Endothelial cell of umbilical vein (primary cell): Measurements from ENCODE around the gene DPP9. TPM values are rescaled to one million over a fixed set of nuclear protein-coding genes. Genes with fewer than 3 reads are reported as not detected.

ENCODE experiments used
- BruUV-seq: library from RNA; stranded (reverse); fragments of 400-500 nt; replicated peaks from 2 replicates; lab custom pipeline; 2021; lab: Mats Ljungman, UMichigan
- CTCF ChIA-PET: fragments of 300-600, 350-600 bp; sonication (Branson Sonifier 250); formaldehyde crosslinking; loops from one replicate; lab custom pipeline; 2021; ENCODE audit warnings: antibody characterized with exemption, inconsistent platforms; lab: Charles Lee
- POLR2A ChIA-PET: fragments of 300-600, 350-600 bp; sonication (Branson Sonifier 250); formaldehyde crosslinking; loops from one replicate; lab custom pipeline; 2021; ENCODE audit warnings: antibody characterized with exemption, inconsistent platforms; lab: Charles Lee
- DNase-seq: peaks from one replicate; pipeline ENCODE4 v3.0.0-alpha.2; 2011; ENCODE audit warnings: low read depth, low spot score
- FAIRE-seq: peaks from 2 replicates; lab custom pipeline; 2011; peaks lifted over from hg19 to GRCh38; lab: Jason Lieb, UNC
- H2AFZ ChIP-seq: 2 replicates; pipeline ENCODE4 v1.6.0; 2012; ENCODE audit warnings: low read depth, low read length, control low read depth, inconsistent platforms
- H3K27ac ChIP-seq: 2 replicates; pipeline ENCODE4 v1.5.1; 2011; ENCODE audit warnings: low read depth, mild to moderate bottlenecking, control low read depth, low read length, moderate library complexity; ENCODE audit not compliant: insufficient read depth
- H3K27me3 ChIP-seq, 2 experiments: 2 replicates each; pipeline versions ENCODE4 v1.6.0 to v1.6.1; 2011; ENCODE audit warnings: low read length in 2 of 2, mixed read lengths in 1 of 2; ENCODE audit not compliant: control insufficient read depth in 2 of 2, insufficient read depth in 2 of 2
- H3K36me3 ChIP-seq, 2 experiments: 2 replicates in 1 of 2; 3 replicates in 1 of 2; pipeline ENCODE4 v1.5.1; 2011; ENCODE audit warnings: low read length in 2 of 2, mild to moderate bottlenecking in 1 of 2, moderate library complexity in 1 of 2; ENCODE audit not compliant: control insufficient read depth in 2 of 2, insufficient read depth in 2 of 2; ENCODE audit errors: extremely low read depth in 1 of 2
- H3K4me1 ChIP-seq: 3 replicates; pipeline ENCODE4 v1.5.1; 2011; ENCODE audit warnings: mild to moderate bottlenecking, low read length; ENCODE audit not compliant: control insufficient read depth, insufficient read depth; ENCODE audit errors: extremely low read depth
- H3K4me2 ChIP-seq: 2 replicates; pipeline ENCODE4 v1.6.1; 2011; ENCODE audit warnings: low read length, control low read depth, mixed read lengths; ENCODE audit not compliant: insufficient read depth
- H3K4me3 ChIP-seq, 3 experiments: fragments of 200-600 bp in 1 of 3; sonication (generic), shearing (Covaris generic) in 1 of 3; replicated peaks in 1 of 3; 2 replicates each; pipeline ENCODE4 v1.5.1; 2011 to 2016; ENCODE audit warnings: control low read depth in 3 of 3, low read length in 3 of 3, mild to moderate bottlenecking in 2 of 3, inconsistent platforms in 1 of 3, low read depth in 1 of 3, moderate library complexity in 1 of 3; ENCODE audit not compliant: insufficient read depth in 1 of 3
- H3K79me2 ChIP-seq: 2 replicates; pipeline ENCODE4 v1.6.0; 2012; ENCODE audit warnings: low read length, inconsistent platforms; ENCODE audit not compliant: control insufficient read depth, insufficient read depth
- H3K9ac ChIP-seq: replicated peaks from 2 replicates; pipeline ENCODE3; 2011; ENCODE audit warnings: low read length, control low read depth; ENCODE audit not compliant: insufficient read depth; ENCODE audit errors: extremely low read depth
- H3K9me1 ChIP-seq: replicated peaks from 3 replicates; pipeline ENCODE4 v1.6.0; 2011; ENCODE audit warnings: mild to moderate bottlenecking, low read length; ENCODE audit not compliant: control insufficient read depth, insufficient read depth; ENCODE audit errors: extremely low read depth
- H3K9me3 ChIP-seq: replicated peaks from 2 replicates; pipeline ENCODE4 v1.5.1; 2012; ENCODE audit warnings: low read length, inconsistent platforms; ENCODE audit not compliant: control insufficient read depth, insufficient read depth
- H4K20me1 ChIP-seq: replicated peaks from 2 replicates; pipeline ENCODE3; 2011; ENCODE audit warnings: mild to moderate bottlenecking, low read length; ENCODE audit not compliant: control insufficient read depth, insufficient read depth; ENCODE audit errors: extremely low read depth
- CTCF ChIP-seq, 2 donors: IDR thresholded peaks; 1 replicate in 1 of 2; 2 replicates in 1 of 2; pipeline ENCODE4 v1.5.1; 2011; ENCODE audit warnings: low read length in 2 of 2, mild to moderate bottlenecking in 2 of 2, moderate library complexity in 2 of 2, control low read depth in 1 of 2, inconsistent platforms in 1 of 2, low read depth in 1 of 2; ENCODE audit not compliant: insufficient read depth in 1 of 2; ENCODE audit errors: extremely low read depth in 1 of 2
- FOS ChIP-seq: IDR thresholded peaks from 2 replicates; pipeline ENCODE4 v1.6.1; 2011; ENCODE audit warnings: mild to moderate bottlenecking, low read length, moderate library complexity, borderline replicate concordance; ENCODE audit not compliant: insufficient read depth
- JUN ChIP-seq: IDR thresholded peaks from 2 replicates; pipeline ENCODE4 v1.6.1; 2011; ENCODE audit warnings: borderline replicate concordance, low read depth; ENCODE audit not compliant: insufficient read length, insufficient read depth
- MYC ChIP-seq: IDR thresholded peaks from one replicate; pipeline ENCODE4 v1.6.1; 2011; ENCODE audit warnings: mild to moderate bottlenecking, low read depth, low read length
- POLR2A ChIP-seq: IDR thresholded peaks from 2 replicates; pipeline ENCODE4 v1.6.1; 2012; ENCODE audit warnings: low read depth, mild to moderate bottlenecking, control low read depth, low read length
- POLR2AphosphoS5 ChIP-seq: IDR thresholded peaks from 2 replicates; pipeline ENCODE4 v1.6.1; 2012; ENCODE audit warnings: low read depth, mild to moderate bottlenecking, control low read depth, low read length, moderate library complexity; ENCODE audit not compliant: insufficient read depth
- dilution Hi-C: fragments of 300-500 bp; cut with MboI; formaldehyde crosslinking; loops from one replicate; pipeline ENCODE4 v1.15.0; 2019; ENCODE audit warnings: low sequenced_read_pairs; ENCODE audit not compliant: extremely low pct_ligation_motif_present
- intact Hi-C: fragments of 100-400 bp; cut with micrococcal nuclease; formaldehyde crosslinking; loops from one replicate; pipeline ENCODE4 v1.10.0; 2022
- polyA plus RNA-seq, 4 experiments: library from polyadenylated mRNA; depleted of rRNA in 3 of 4; stranded (reverse) in 3 of 4; unstranded in 1 of 4; fragments of >200 nt; gene quantifications; 2 replicates each; pipeline versions ENCODE4 v1.2.1 to v1.2.3, GENCODE V29; 2011 to 2012; ENCODE audit warnings: missing spikeins in 1 of 4
- total RNA-seq: library from RNA; stranded (reverse); gene quantifications from 2 replicates; pipeline ENCODE4 v1.2.3, GENCODE V29; 2021
- TF ChIP-seq, protein P1 (sequence below): IDR thresholded peaks from 2 replicates; pipeline ENCODE4 v1.6.1; 2011; ENCODE audit not compliant: insufficient read depth, insufficient read length

Gene DPP9
- total and polyA plus RNA-seq, 2 donors (not counting 3 experiments of a cell fraction or from before 2014, with no cell fraction given), result 31.5 to 98.0 TPM

GRCh38 chr19:4687396-4687795 is 36.2 kb downstream of the DPP9 start:
- H3K27me3 ChIP-seq, result no peaks in the 10 kb centered on the region
- H3K9me3 ChIP-seq, result no peaks in the 10 kb centered on the region
- H3K4me1 ChIP-seq, result no peaks in the 10 kb centered on the region
- CTCF ChIA-PET, result no interaction called here
- no peak overlapping the region for H3K27ac ChIP-seq
- no peak overlapping the region for H2AFZ ChIP-seq
- H3K79me2 ChIP-seq, result no peaks in the 10 kb centered on the region
- dilution Hi-C loops (no loop called here), intact Hi-C loops (no loop called here)
- no peak overlapping the region for H3K4me3 ChIP-seq
- DNase-seq (no peak), FAIRE-seq (peak; percentile 46)
- POLR2A ChIA-PET, result no interaction called here
- H3K9me1 ChIP-seq, result no peaks in the 10 kb centered on the region
- no peak overlapping the region for H3K4me2 ChIP-seq
- BruUV-seq, result no TSS peak
- H4K20me1 ChIP-seq, result no peaks in the 10 kb centered on the region
- H3K36me3 ChIP-seq, result peaks cover 14 to 52% of the 10 kb centered on the region in 2 experiments
- TF ChIP-seq FOS, result no peak
- TF ChIP-seq CTCF (IDR thresholded peaks at IDR 0.05; ENCODE audit: extremely low read depth in 1 of 2, insufficient read depth in 1 of 2, low read depth in 1 of 2, low read length in 2 of 2), result no peak
- TF ChIP-seq POLR2AphosphoS5, result no peak
- TF ChIP-seq POLR2A, result no peak
- no peak for TF ChIP-seq JUN
- no peak for TF ChIP-seq MYC
- TF ChIP-seq, protein P1, sequence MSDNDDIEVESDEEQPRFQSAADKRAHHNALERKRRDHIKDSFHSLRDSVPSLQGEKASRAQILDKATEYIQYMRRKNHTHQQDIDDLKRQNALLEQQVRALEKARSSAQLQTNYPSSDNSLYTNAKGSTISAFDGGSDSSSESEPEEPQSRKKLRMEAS, result no peak
- no peak overlapping the region for H3K9ac ChIP-seq
